Body of pancreas (tissue), 4 donors: ENCODE measurements around the gene SPX.

Source experiments
- POLR2A ChIP-seq, 3 donors: fragments of 450-650 bp; IDR thresholded peaks; one replicate each; pipeline ENCODE4 v1.6.1; 2016; ENCODE audit warnings: antibody characterized with exemption in 3 of 3, mild to moderate bottlenecking in 2 of 3
- TF ChIP-seq, protein P1 (sequence below), 7 experiments: fragments of 450-650 bp in 4 of 7; fragments of 200-600 bp in 3 of 7; sonication (generic) in 3 of 7; IDR thresholded peaks; one replicate each; pipeline ENCODE4 v1.5.1; 2016 to 2019; ENCODE audit warnings: antibody characterized with exemption in 7 of 7

- TF ChIP-seq, protein P1, sequence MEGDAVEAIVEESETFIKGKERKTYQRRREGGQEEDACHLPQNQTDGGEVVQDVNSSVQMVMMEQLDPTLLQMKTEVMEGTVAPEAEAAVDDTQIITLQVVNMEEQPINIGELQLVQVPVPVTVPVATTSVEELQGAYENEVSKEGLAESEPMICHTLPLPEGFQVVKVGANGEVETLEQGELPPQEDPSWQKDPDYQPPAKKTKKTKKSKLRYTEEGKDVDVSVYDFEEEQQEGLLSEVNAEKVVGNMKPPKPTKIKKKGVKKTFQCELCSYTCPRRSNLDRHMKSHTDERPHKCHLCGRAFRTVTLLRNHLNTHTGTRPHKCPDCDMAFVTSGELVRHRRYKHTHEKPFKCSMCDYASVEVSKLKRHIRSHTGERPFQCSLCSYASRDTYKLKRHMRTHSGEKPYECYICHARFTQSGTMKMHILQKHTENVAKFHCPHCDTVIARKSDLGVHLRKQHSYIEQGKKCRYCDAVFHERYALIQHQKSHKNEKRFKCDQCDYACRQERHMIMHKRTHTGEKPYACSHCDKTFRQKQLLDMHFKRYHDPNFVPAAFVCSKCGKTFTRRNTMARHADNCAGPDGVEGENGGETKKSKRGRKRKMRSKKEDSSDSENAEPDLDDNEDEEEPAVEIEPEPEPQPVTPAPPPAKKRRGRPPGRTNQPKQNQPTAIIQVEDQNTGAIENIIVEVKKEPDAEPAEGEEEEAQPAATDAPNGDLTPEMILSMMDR (IDR thresholded peaks at IDR 0.05), result no peak
- no peak for TF ChIP-seq POLR2A (IDR thresholded peaks at IDR 0.05)
These were observed 35.1 kb downstream of the SPX start for GRCh38 chr12:21561158-21561557.
